SK-N-SH (cell line): ENCODE results near the gene MAD1L1. TPM values are rescaled to one million over a fixed set of nuclear protein-coding genes. Genes with fewer than 3 reads are reported as not detected.

ENCODE experiments used
- CTCF ChIA-PET: fragments of 300-600, 350-600 bp; formaldehyde crosslinking; extraction: SDS; loops from one replicate; lab custom pipeline; 2021; lab: Yijun Ruan, JAX
- POLR2A ChIA-PET: fragments of 350-600 bp; sonication (Branson Sonifier 250); formaldehyde crosslinking; extraction: SDS; loops from one replicate; lab custom pipeline; 2020; ENCODE audit warnings: antibody characterized with exemption, inconsistent platforms; lab: Yijun Ruan, JAX
- DNase-seq: peaks from one replicate; pipeline ENCODE4 v3.0.0; 2012
- H2AFZ ChIP-seq: fragments of 200-600 bp; sonication (generic); 2 replicates; pipeline ENCODE4 v1.8.1; 2016; ENCODE audit warnings: antibody characterized with exemption, mild to moderate bottlenecking, low read depth
- H3F3A ChIP-seq: fragments of 200-600 bp; sonication (generic); replicated peaks from 2 replicates; pipeline ENCODE3; 2016; ENCODE audit warnings: antibody characterized with exemption, mild to moderate bottlenecking; ENCODE audit not compliant: insufficient read depth
- H3K27ac ChIP-seq, 2 experiments: fragments of 200-500 bp in 1 of 2; fragments of 200-600 bp in 1 of 2; sonication (Bioruptor generic) in 1 of 2; sonication (generic), shearing (Covaris generic) in 1 of 2; 2 replicates each; pipeline versions ENCODE4 v1.5.1 to v1.6.1; 2014 to 2016; ENCODE audit warnings: low read depth in 2 of 2, inconsistent platforms in 1 of 2, low read length in 1 of 2, mild to moderate bottlenecking in 1 of 2, mixed read lengths in 1 of 2
- H3K27me3 ChIP-seq: fragments of 200-600 bp; sonication (generic), shearing (Covaris generic); 2 replicates; pipeline ENCODE4 v1.6.1; 2016; ENCODE audit warnings: mixed run types; ENCODE audit not compliant: insufficient read depth
- H3K36me3 ChIP-seq, 2 experiments: fragments of 200-500 bp in 1 of 2; fragments of 200-600 bp in 1 of 2; sonication (Bioruptor generic) in 1 of 2; sonication (generic) in 1 of 2; replicated peaks in 1 of 2; 2 replicates each; pipeline versions ENCODE3 to v1.5.1; 2014 to 2016; ENCODE audit warnings: low read length in 1 of 2, mild to moderate bottlenecking in 1 of 2; ENCODE audit not compliant: insufficient read depth in 2 of 2, control insufficient read depth in 1 of 2
- H3K4me1 ChIP-seq, 2 experiments: fragments of 200-500 bp in 1 of 2; fragments of 200-600 bp in 1 of 2; sonication (Bioruptor generic) in 1 of 2; sonication (generic), shearing (Covaris generic) in 1 of 2; 2 replicates each; pipeline versions ENCODE4 v1.5.1 to v1.6.1; 2014 to 2016; ENCODE audit warnings: low read depth in 1 of 2, low read length in 1 of 2, mixed run types in 1 of 2; ENCODE audit not compliant: insufficient read depth in 2 of 2, control insufficient read depth in 1 of 2
- H3K4me2 ChIP-seq: fragments of 200-600 bp; sonication (generic), shearing (Covaris generic); 2 replicates; pipeline ENCODE4 v1.6.1; 2017; ENCODE audit warnings: mixed run types
- H3K4me3 ChIP-seq, 2 experiments: fragments of 200-500 bp in 1 of 2; fragments of 200-600 bp in 1 of 2; sonication (Bioruptor generic) in 1 of 2; sonication (generic), shearing (Covaris generic) in 1 of 2; 2 replicates each; pipeline versions ENCODE4 v1.5.1 to v1.8.1; 2014 to 2016; ENCODE audit warnings: low read depth in 2 of 2, inconsistent platforms in 1 of 2, low read length in 1 of 2, mild to moderate bottlenecking in 1 of 2, mixed read lengths in 1 of 2, moderate library complexity in 1 of 2
- H3K79me2 ChIP-seq: fragments of 200-600 bp; sonication (generic); 2 replicates; pipeline ENCODE4 v1.8.1; 2017; ENCODE audit warnings: mild to moderate bottlenecking; ENCODE audit not compliant: insufficient read depth
- H3K9ac ChIP-seq: fragments of 200-600 bp; sonication (generic); 2 replicates; pipeline ENCODE4 v1.6.1; 2017; ENCODE audit warnings: mixed run types
- H3K9me2 ChIP-seq: fragments of 200-600 bp; sonication (generic); 2 replicates; pipeline ENCODE4 v1.6.1; 2017; ENCODE audit warnings: mixed run types
- H3K9me3 ChIP-seq: fragments of 200-600 bp; sonication (generic); 2 replicates; pipeline ENCODE4 v1.6.1; 2017; ENCODE audit warnings: mixed run types, mild to moderate bottlenecking, moderate library complexity
- H4K20me1 ChIP-seq: fragments of 200-600 bp; sonication (generic); 2 replicates; pipeline ENCODE4 v1.6.1; 2017; ENCODE audit warnings: mild to moderate bottlenecking, mixed run types; ENCODE audit not compliant: insufficient read depth
- CHD2 ChIP-seq: fragments of 150-350 bp; IDR thresholded peaks from 2 replicates; pipeline ENCODE4 v1.6.1; 2018; ENCODE audit warnings: low read length; ENCODE audit not compliant: partially characterized antibody
- ELF1 ChIP-seq: IDR thresholded peaks from 2 replicates; pipeline ENCODE4 v1.4.0; 2012
- EP300 ChIP-seq, 2 experiments: IDR thresholded peaks; 2 replicates each; pipeline versions ENCODE4 v1.4.0 to v1.6.1; 2012; ENCODE audit warnings: borderline replicate concordance in 1 of 2, low read depth in 1 of 2, low read length in 1 of 2
- EZH2phosphoT487 ChIP-seq: fragments of 200-600 bp; sonication (generic); IDR thresholded peaks from 2 replicates; pipeline ENCODE4 v1.6.1; 2017; ENCODE audit warnings: low read depth, mixed run types, mild to moderate bottlenecking, antibody characterized with exemption, moderate library complexity, borderline replicate concordance
- FOSL2 ChIP-seq: IDR thresholded peaks from 2 replicates; pipeline ENCODE4 v1.4.0; 2012; ENCODE audit warnings: low read depth, mild to moderate bottlenecking, moderate library complexity, borderline replicate concordance
- GABPA ChIP-seq: IDR thresholded peaks from 2 replicates; pipeline ENCODE4 v1.4.0; 2012; ENCODE audit warnings: low read depth, mild to moderate bottlenecking
- JUND ChIP-seq: IDR thresholded peaks from 2 replicates; pipeline ENCODE4 v1.4.0; 2012
- POLR2AphosphoS5 ChIP-seq: IDR thresholded peaks from 2 replicates; pipeline ENCODE4 v1.6.1; 2012; ENCODE audit warnings: low read depth, low read length
- RAD21 ChIP-seq: IDR thresholded peaks from 2 replicates; pipeline ENCODE4 v1.6.1; 2012; ENCODE audit warnings: mild to moderate bottlenecking, low read length
- RFX5 ChIP-seq: IDR thresholded peaks from 2 replicates; pipeline ENCODE4 v1.6.1; 2012; ENCODE audit warnings: mild to moderate bottlenecking, improper control_type of control experiment, low read length
- RXRA ChIP-seq: IDR thresholded peaks from 2 replicates; pipeline ENCODE4 v1.4.0; 2012; ENCODE audit warnings: low read depth, mild to moderate bottlenecking, borderline replicate concordance
- SIN3A ChIP-seq: IDR thresholded peaks from 2 replicates; pipeline ENCODE4 v1.6.1; 2012; ENCODE audit warnings: low read depth, mild to moderate bottlenecking, low read length, moderate library complexity, borderline replicate concordance
- TAF1 ChIP-seq: IDR thresholded peaks from 2 replicates; pipeline ENCODE4 v1.6.1; 2012; ENCODE audit warnings: low read depth, mild to moderate bottlenecking, low read length, moderate library complexity, borderline replicate concordance
- YY1 ChIP-seq: IDR thresholded peaks from 2 replicates; pipeline ENCODE4 v1.4.0; 2012; ENCODE audit warnings: low read depth, mild to moderate bottlenecking
- WGBS: methylation state at CpG from one replicate; pipeline ENCODE4 v1.1.6; 2017; ENCODE audit warnings: low lambda C conversion rate; 5-methylcytosine and 5-hydroxymethylcytosine counted together
- polyA plus RNA-seq, 3 experiments: library from polyadenylated mRNA; depleted of rRNA; stranded (reverse); fragments of >200 nt; gene quantifications; 2 replicates each; pipeline ENCODE4 v1.2.3, GENCODE V29; 2012
- TF ChIP-seq, protein P1 (sequence below): fragments of 150-350 bp; IDR thresholded peaks from 2 replicates; pipeline ENCODE4 v1.6.1; 2017; ENCODE audit warnings: antibody characterized with exemption, low read length, low read depth, borderline replicate concordance
- TF ChIP-seq, protein P2 (sequence below): IDR thresholded peaks from 2 replicates; pipeline ENCODE4 v1.4.0; 2012; ENCODE audit warnings: low read depth, borderline replicate concordance
- TF ChIP-seq, protein P3 (sequence below): fragments of 150-350 bp; IDR thresholded peaks from 2 replicates; pipeline ENCODE4 v1.6.1; 2016; ENCODE audit warnings: mild to moderate bottlenecking, low read depth, low read length

MAD1L1 gene
- polyA plus RNA-seq, 1 of the 3 experiments (the other 2 are of a cell fraction) = 46.2 TPM

DNA sequence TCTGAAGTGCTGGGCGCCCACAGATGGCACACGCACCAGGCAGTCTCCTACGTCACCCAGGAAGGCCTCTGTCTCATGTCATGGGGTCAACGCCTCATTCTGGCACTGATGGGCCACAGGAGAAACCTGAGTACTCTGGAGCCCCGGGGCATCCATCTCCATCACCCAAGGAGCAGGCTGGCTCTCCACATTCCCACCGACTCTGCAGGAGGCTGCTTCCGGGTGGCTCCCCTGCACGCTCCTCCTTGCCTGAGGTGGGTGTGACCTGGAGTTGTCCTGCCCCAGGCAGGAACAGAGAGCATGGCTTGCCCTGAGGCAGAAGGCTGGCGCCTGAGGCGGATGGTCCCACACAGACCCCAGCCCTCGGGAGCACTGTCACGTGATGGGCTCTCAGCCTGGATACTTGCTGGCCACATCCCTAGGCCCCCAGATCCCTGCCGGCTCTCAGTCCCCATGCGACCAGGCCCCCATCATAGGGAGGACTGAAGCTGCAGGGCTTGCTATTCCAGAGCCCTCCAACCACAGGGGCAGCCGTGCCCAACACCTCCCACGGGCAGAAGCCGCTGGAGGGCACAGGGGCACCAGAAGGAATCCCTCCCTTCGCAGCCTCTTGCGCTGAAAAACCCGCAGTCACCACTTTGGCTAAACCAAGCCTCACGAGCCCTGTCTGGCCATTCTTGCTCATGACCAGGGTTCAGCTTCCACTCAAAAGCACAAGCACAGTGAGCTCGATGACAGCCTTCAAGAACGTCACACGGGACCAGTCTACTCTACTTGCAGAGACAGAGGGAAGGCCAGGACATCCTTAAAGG, 80.7 kb downstream of the MAD1L1 start:
- no peak overlapping the region for H3K9ac ChIP-seq
- H3K4me2 ChIP-seq = no peak overlapping the region
- no peaks in the 10 kb centered on the region for H3F3A ChIP-seq
- H4K20me1 ChIP-seq = 0 out of 2 replicates have a peak, but pooled peaks cover 5% of the 10 kb centered on the region
- peaks cover 0 to 35% of the 10 kb centered on the region in 2 experiments; a peak in 1 of 4 replicates for H3K4me1 ChIP-seq
- no peaks in the 10 kb centered on the region for H3K9me3 ChIP-seq
- WGBS = 97% methylated on average over 22 of the region's 24 CpGs
- H3K9me2 ChIP-seq = no peaks in the 10 kb centered on the region
- no peaks in the 10 kb centered on the region for H3K27me3 ChIP-seq
- no peak for TF ChIP-seq RAD21
- TF ChIP-seq SIN3A = no peak
- TF ChIP-seq RFX5 = no peak
- TF ChIP-seq GABPA = no peak
- TF ChIP-seq, protein P1, sequence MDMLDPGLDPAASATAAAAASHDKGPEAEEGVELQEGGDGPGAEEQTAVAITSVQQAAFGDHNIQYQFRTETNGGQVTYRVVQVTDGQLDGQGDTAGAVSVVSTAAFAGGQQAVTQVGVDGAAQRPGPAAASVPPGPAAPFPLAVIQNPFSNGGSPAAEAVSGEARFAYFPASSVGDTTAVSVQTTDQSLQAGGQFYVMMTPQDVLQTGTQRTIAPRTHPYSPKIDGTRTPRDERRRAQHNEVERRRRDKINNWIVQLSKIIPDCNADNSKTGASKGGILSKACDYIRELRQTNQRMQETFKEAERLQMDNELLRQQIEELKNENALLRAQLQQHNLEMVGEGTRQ = no peak
- no peak for TF ChIP-seq EP300 (IDR thresholded peaks at IDR 0.05; ENCODE audit: borderline replicate concordance in 1 of 2, low read depth in 1 of 2, low read length in 1 of 2)
- no peak for TF ChIP-seq YY1
- TF ChIP-seq TAF1 = no peak
- TF ChIP-seq, protein P2, sequence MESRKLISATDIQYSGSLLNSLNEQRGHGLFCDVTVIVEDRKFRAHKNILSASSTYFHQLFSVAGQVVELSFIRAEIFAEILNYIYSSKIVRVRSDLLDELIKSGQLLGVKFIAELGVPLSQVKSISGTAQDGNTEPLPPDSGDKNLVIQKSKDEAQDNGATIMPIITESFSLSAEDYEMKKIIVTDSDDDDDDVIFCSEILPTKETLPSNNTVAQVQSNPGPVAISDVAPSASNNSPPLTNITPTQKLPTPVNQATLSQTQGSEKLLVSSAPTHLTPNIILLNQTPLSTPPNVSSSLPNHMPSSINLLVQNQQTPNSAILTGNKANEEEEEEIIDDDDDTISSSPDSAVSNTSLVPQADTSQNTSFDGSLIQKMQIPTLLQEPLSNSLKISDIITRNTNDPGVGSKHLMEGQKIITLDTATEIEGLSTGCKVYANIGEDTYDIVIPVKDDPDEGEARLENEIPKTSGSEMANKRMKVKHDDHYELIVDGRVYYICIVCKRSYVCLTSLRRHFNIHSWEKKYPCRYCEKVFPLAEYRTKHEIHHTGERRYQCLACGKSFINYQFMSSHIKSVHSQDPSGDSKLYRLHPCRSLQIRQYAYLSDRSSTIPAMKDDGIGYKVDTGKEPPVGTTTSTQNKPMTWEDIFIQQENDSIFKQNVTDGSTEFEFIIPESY = no peak
- TF ChIP-seq POLR2AphosphoS5 = no peak
- no peak for TF ChIP-seq JUND
- no peak for TF ChIP-seq EZH2phosphoT487
- no peak for TF ChIP-seq FOSL2
- no peak for TF ChIP-seq ELF1
- no peak for TF ChIP-seq CHD2
- TF ChIP-seq RXRA = no peak
- TF ChIP-seq, protein P3, sequence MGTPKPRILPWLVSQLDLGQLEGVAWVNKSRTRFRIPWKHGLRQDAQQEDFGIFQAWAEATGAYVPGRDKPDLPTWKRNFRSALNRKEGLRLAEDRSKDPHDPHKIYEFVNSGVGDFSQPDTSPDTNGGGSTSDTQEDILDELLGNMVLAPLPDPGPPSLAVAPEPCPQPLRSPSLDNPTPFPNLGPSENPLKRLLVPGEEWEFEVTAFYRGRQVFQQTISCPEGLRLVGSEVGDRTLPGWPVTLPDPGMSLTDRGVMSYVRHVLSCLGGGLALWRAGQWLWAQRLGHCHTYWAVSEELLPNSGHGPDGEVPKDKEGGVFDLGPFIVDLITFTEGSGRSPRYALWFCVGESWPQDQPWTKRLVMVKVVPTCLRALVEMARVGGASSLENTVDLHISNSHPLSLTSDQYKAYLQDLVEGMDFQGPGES = no peak
- H3K36me3 ChIP-seq = peaks cover 0 to 15% of the 10 kb centered on the region in 2 experiments
- DNase-seq = peak; percentile 81
- H3K27ac ChIP-seq = peak overlapping the region in 1 of 2 experiments; percentile 58; a peak in 1 of 4 replicates
- no peaks in the 10 kb centered on the region for H3K79me2 ChIP-seq
- CTCF ChIA-PET = interaction anchor here (0.7 to 1.7 kb wide), 4 partner anchors 8 to 57 kb away, joined by 3 to 6 read pairs (median 4); no protein-coding TSS in a partner anchor
- POLR2A ChIA-PET = no interaction called here
- no peak overlapping the region for H3K4me3 ChIP-seq
- H2AFZ ChIP-seq = no peak overlapping the region
